Measurements from ENCODE around the gene NUP210.

The NUP210 gene

GRCh38 chr3:13274125-13274524 is 146.0 kb downstream of the NUP210 start:
- H3K27ac ChIP-seq, result no peak overlapping the region
- TF ChIP-seq CTCF (conservative IDR thresholded peaks at IDR 0.05), result no peak

- H3K27ac ChIP-seq, result no peak overlapping the region
- no peak for TF ChIP-seq CTCF (conservative IDR thresholded peaks at IDR 0.05)
These were observed 146.5 kb downstream of the NUP210 start for GRCh38 chr3:13273604-13274105.

- TF ChIP-seq CTCF (conservative IDR thresholded peaks at IDR 0.05), result no peak
- H3K27ac ChIP-seq, result no peak overlapping the region
These were observed 147.1 kb downstream of the NUP210 start for GRCh38 chr3:13272831-13273603.

GRCh38 chr3:13269711-13270378 is 150.3 kb downstream of the NUP210 start:
- H3K27ac ChIP-seq, result no peak overlapping the region

GRCh38 chr3:13268961-13269441 is 151.1 kb downstream of the NUP210 start:
- no peak for TF ChIP-seq CTCF (conservative IDR thresholded peaks at IDR 0.05)
- H3K27ac ChIP-seq, result no peak overlapping the region

More at GRCh38 chr3:13269711-13270378, 150.3 kb downstream of the NUP210 start:
- TF ChIP-seq CTCF (conservative IDR thresholded peaks at IDR 0.05), result no peak

- no peak overlapping the region for H3K27ac ChIP-seq
- no peak for TF ChIP-seq CTCF (conservative IDR thresholded peaks at IDR 0.05)
These were observed 152.0 kb downstream of the NUP210 start for GRCh38 chr3:13268120-13268519.

GRCh38 chr3:13266651-13267362 is 153.3 kb downstream of the NUP210 start:
- no peak for TF ChIP-seq CTCF (conservative IDR thresholded peaks at IDR 0.05)
- H3K27ac ChIP-seq, result no peak overlapping the region; the same call in 1 of the 2 replicates

All from VCaP (cell line).